B cell (primary cell): ENCODE measurements around the gene TNFRSF13B.

Experiments
- CTCF ChIP-seq: fragments of 200-600 bp; IDR thresholded peaks from one replicate; pipeline ENCODE4 v1.8.0; 2022; ENCODE audit warnings: antibody characterized with exemption, mild to moderate bottlenecking
- EZH2 ChIP-seq: IDR thresholded peaks from 2 replicates; pipeline ENCODE4 v1.6.1; 2012; ENCODE audit warnings: borderline replicate concordance, low read depth, mild to moderate bottlenecking, moderate library complexity, low read length; ENCODE audit not compliant: insufficient read depth, poor library complexity, severe bottlenecking

DNA sequence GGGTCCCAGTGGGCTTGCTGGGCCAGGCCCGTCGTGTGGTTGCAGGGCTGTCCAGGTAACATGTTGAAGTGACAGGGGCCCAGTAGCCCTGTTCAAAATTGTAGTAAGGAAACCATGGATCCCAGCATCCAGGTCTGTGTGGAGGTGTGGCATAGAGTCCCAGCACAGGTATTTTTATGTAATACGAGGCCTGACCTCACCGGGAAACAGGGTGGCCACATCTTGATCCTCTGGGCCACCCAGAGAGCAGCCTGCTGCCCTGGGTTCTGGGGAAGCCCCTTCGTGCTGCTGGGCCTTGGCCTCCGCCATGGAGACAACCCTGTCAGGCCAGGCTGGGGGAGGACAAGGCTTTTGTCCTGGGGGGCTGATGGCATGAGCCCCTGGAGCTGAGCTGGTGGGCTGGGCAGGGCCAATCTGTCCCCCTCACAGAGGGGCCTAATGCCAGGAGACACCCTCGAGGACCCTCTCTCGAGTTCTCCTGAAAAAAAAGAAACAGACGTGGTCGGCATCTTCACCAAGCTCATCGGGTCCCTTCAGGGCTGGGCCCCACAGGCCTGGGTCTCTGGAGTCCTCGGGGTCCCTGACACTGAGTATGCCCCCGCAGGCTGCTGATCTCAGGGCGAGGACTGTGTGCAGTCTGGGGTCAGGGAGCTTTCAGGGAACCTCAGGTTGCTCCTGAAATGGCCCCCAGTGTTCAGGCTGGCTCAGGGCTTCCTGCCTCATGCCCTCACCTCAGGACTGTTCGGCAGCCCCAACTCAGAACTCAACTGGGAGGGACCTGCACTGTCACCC is 47.8 kb downstream of the TNFRSF13B start:
- TF ChIP-seq CTCF, result no peak
- no peak for TF ChIP-seq EZH2
